ENCODE data around the gene DOCK9.

DNA sequence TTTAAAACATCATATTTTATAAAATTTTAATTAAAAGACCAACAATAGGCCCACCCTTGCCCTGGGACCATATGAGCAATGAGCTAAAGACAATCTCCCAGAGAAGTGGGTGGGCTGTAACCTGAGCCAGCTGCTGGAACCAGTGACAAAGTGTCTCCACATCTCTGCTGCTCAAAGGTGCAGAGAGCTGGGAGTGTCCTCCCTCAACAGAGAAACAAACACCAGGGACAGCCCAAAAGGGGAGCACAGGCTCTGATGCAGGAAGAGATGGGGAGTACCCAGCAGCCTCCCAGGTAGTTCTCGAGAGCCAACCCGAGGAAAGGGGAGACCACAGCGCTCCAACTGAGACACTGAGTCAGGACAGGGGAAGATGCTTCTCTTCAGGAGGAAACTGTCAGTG lies 39.1 kb downstream of the DOCK9 start:
- TF ChIP-seq BHLHE40 (IDR thresholded peaks at IDR 0.05; ENCODE audit: low read length) (no peak), NR2C2 (CRISPR knock-in tag; IDR thresholded peaks at IDR 0.05) (no peak), NR2C2 (tag; IDR thresholded peaks at IDR 0.05) (no peak), TCF7 (IDR thresholded peaks at IDR 0.05; ENCODE audit: borderline replicate concordance) (no peak), TAF1 (IDR thresholded peaks at IDR 0.05; ENCODE audit: control insufficient read depth, extremely low read depth, insufficient read depth, low read length, severe bottlenecking) (no peak), BRCA1 (IDR thresholded peaks at IDR 0.05) (no peak), BRCA1 (CRISPR knock-in tag; IDR thresholded peaks at IDR 0.05) (no peak), POLR2AphosphoS5 (IDR thresholded peaks at IDR 0.05; ENCODE audit: control insufficient read depth, insufficient read depth, low read depth, low read length) (no peak)

Data from K562 (cell line).